NT2/D1 (cell line): ENCODE measurements around the gene MFSD6L.
"Not testable (repeated sequence)": the region's sequence is repeated elsewhere in the genome, so short reads cannot be mapped to it uniquely, and the experiment has no call there.

Experiments used
- SUZ12 ChIP-seq: IDR thresholded peaks from 2 replicates; pipeline ENCODE4 v1.6.1; 2011; ENCODE audit not compliant: insufficient read length, insufficient read depth; ENCODE audit errors: extremely low read depth
- YY1 ChIP-seq: IDR thresholded peaks from 2 replicates; pipeline ENCODE4 v1.6.1; 2011; ENCODE audit not compliant: insufficient read length, insufficient read depth
- ZNF274 ChIP-seq: IDR thresholded peaks from 2 replicates; pipeline ENCODE4 v1.6.1; 2011; ENCODE audit warnings: mild to moderate bottlenecking, low read depth, low read length

DNA sequence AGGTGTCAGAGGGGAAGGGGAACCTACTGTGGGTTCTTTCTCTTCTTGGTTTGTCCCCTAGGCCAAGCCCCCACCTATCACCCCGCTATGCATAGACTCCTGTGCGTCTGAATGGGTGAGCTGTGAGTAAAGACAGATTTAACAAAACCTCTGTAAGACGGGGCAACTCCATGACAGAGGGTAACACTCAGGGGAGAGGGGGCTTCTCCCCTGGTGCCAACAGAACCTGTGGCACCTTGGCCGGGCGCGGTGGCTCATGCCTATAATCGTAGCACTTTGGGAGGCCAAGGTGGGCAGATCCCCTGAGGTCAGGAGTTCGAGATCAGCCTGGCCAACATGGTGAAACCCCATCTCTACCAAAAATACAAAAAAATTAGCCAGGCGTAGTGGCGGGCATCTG, 6.2 kb upstream of the MFSD6L start:
- not testable (repeated sequence) for TF ChIP-seq YY1, SUZ12, ZNF274
